HepG2 (cell line): ENCODE results near the gene TMEM171. TPM values are rescaled to one million over a fixed set of nuclear protein-coding genes. Genes with fewer than 3 reads are reported as not detected.

Source experiments
- ATAC-seq: fragments of 200-7000 bp; cut with Tn5 transposase; 3 replicates; pipeline ENCODE4 v1.9.1; 2020; ENCODE audit warnings: mild to moderate bottlenecking, moderate library complexity
- Bru-seq: library from RNA; stranded (reverse); fragments of 400-500 nt; gene quantifications from one replicate; lab custom pipeline; 2021; lab: Mats Ljungman, UMichigan
- BruChase-seq, 2 experiments: library from RNA; stranded (reverse); fragments of 400-500 nt; gene quantifications; one replicate each; lab custom pipeline; 2021; lab: Mats Ljungman, UMichigan
- BruUV-seq: library from RNA; stranded (reverse); fragments of 400-500 nt; replicated peaks from 2 replicates; lab custom pipeline; 2021; lab: Mats Ljungman, UMichigan
- CTCF ChIA-PET: fragments of 300-600 bp; formaldehyde crosslinking; extraction: SDS; loops from one replicate; lab custom pipeline; 2021; ENCODE audit warnings: low total read pairs, inconsistent platforms, low intra/inter-chr PET ratio; lab: Yijun Ruan, JAX
- POLR2A ChIA-PET: fragments of 350-600 bp; sonication (Branson Sonifier 250); formaldehyde crosslinking; loops from one replicate; lab custom pipeline; 2020; ENCODE audit warnings: antibody characterized with exemption, inconsistent platforms; lab: Yijun Ruan, JAX
- DNase-seq: peaks from one replicate; pipeline ENCODE4 v3.0.0-alpha.2; 2015; ENCODE audit warnings: low spot score
- FAIRE-seq: peaks from 3 replicates; lab custom pipeline; 2011; peaks lifted over from hg19 to GRCh38; lab: Jason Lieb, UNC
- H2AFZ ChIP-seq: one replicate; pipeline ENCODE4 v1.6.1; 2011; ENCODE audit warnings: low read length, inconsistent platforms
- H3K27ac ChIP-seq: fragments of 300-600 bp; 3 replicates; pipeline ENCODE4 v1.8.0; 2011; ENCODE audit warnings: mixed run types, mild to moderate bottlenecking, mixed read lengths, low read length, inconsistent platforms; ENCODE audit not compliant: insufficient read depth; ENCODE audit errors: extremely low read length
- H3K27me3 ChIP-seq, 2 experiments: fragments of 200-600 bp in 1 of 2; 2 replicates in 1 of 2; 3 replicates in 1 of 2; pipeline versions ENCODE4 v1.6.0 to v1.8.0; 2011; ENCODE audit warnings: low read length in 2 of 2, mild to moderate bottlenecking in 2 of 2, moderate library complexity in 2 of 2, inconsistent platforms in 1 of 2; ENCODE audit not compliant: insufficient read depth in 2 of 2, control insufficient read depth in 1 of 2
- H3K36me3 ChIP-seq, 2 experiments: fragments of 200-600 bp in 1 of 2; replicated peaks in 1 of 2; 2 replicates in 1 of 2; 3 replicates in 1 of 2; pipeline versions ENCODE4 v1.5.1 to v1.8.0; 2011; ENCODE audit warnings: low read length in 2 of 2, inconsistent platforms in 1 of 2; ENCODE audit not compliant: insufficient read depth in 2 of 2, control insufficient read depth in 1 of 2
- H3K4me1 ChIP-seq: 2 replicates; pipeline ENCODE4 v1.5.1; 2012; ENCODE audit warnings: low read length, inconsistent platforms; ENCODE audit not compliant: insufficient read depth
- H3K4me2 ChIP-seq: 2 replicates; pipeline ENCODE4 v1.6.0; 2011; ENCODE audit warnings: low read depth, low read length, inconsistent platforms
- H3K4me3 ChIP-seq, 3 experiments: fragments of 200-600 bp in 1 of 3; sonication (generic), shearing (Covaris generic) in 1 of 3; replicated peaks in 1 of 3; 2 replicates each; pipeline ENCODE4 v1.5.1; 2011 to 2016; ENCODE audit warnings: low read length in 3 of 3, inconsistent platforms in 2 of 3, low read depth in 2 of 3, mild to moderate bottlenecking in 2 of 3, control low read depth in 1 of 3, mixed read lengths in 1 of 3; ENCODE audit not compliant: insufficient read depth in 1 of 3
- H3K79me2 ChIP-seq: one replicate; pipeline ENCODE4 v1.6.1; 2011; ENCODE audit warnings: low read length, inconsistent platforms; ENCODE audit not compliant: insufficient read depth
- H3K9ac ChIP-seq: 2 replicates; pipeline ENCODE4 v1.6.0; 2011; ENCODE audit warnings: mild to moderate bottlenecking, low read depth, low read length, inconsistent platforms; ENCODE audit not compliant: insufficient read depth
- H3K9me3 ChIP-seq: 2 replicates; pipeline ENCODE4 v1.5.1; 2012; ENCODE audit warnings: mild to moderate bottlenecking, low read length
- H4K20me1 ChIP-seq: 2 replicates; pipeline ENCODE4 v1.6.0; 2011; ENCODE audit warnings: inconsistent platforms, mild to moderate bottlenecking, low read length, moderate library complexity; ENCODE audit not compliant: insufficient read depth
- EZH2 ChIP-seq: conservative IDR thresholded peaks from 2 replicates; pipeline ENCODE4 v1.6.1; 2012; ENCODE audit warnings: mild to moderate bottlenecking, low read depth, low read length, moderate library complexity
- HNRNPUL1 ChIP-seq: fragments of 200-400 bp; formaldehyde crosslinking; IDR thresholded peaks from 2 replicates; pipeline ENCODE4 v1.6.1; 2017; ENCODE audit warnings: low read depth, mild to moderate bottlenecking, low read length, moderate library complexity
- ZFX ChIP-seq: sonication (generic); formaldehyde crosslinking; IDR thresholded peaks from 2 replicates; pipeline ENCODE4 v1.4.0; 2020; ENCODE audit warnings: mild to moderate bottlenecking, low read depth, missing genetic modification reagents, moderate library complexity
- ZNF274 ChIP-seq: sonication (generic); formaldehyde crosslinking; IDR thresholded peaks from 2 replicates; pipeline ENCODE4 v1.5.1; 2020; ENCODE audit warnings: mild to moderate bottlenecking, missing genetic modification reagents
- ZNF331 ChIP-seq: sonication (generic); formaldehyde crosslinking; IDR thresholded peaks from 2 replicates; pipeline ENCODE4 v1.4.0; 2020; ENCODE audit warnings: missing genetic modification reagents
- ZNF563 ChIP-seq: sonication (generic); formaldehyde crosslinking; IDR thresholded peaks from 2 replicates; pipeline ENCODE4 v1.8.0; 2022; ENCODE audit warnings: mild to moderate bottlenecking, moderate library complexity, missing genetic modification reagents
- ZNF777 ChIP-seq: sonication (generic); formaldehyde crosslinking; IDR thresholded peaks from 2 replicates; pipeline ENCODE4 v1.4.0; 2020; ENCODE audit warnings: missing genetic modification reagents
- WGBS: methylation state at CpG from one replicate; pipeline ENCODE4 v1.1.6; 2017; ENCODE audit warnings: low lambda C conversion rate; 5-methylcytosine and 5-hydroxymethylcytosine counted together
- in situ Hi-C: cut with HindIII; loops from 2 replicates; pipeline ENCODE4 v1.10.0; 2017; ENCODE audit warnings: low pct_unique_long_range_greater_than_20kb; ENCODE audit not compliant: extremely low pct_ligation_motif_present
- intact Hi-C: fragments of 100-400 bp; cut with micrococcal nuclease; formaldehyde crosslinking; loops from one replicate; pipeline ENCODE4 v1.10.0; 2022; ENCODE audit not compliant: unreplicated experiment
- long read RNA-seq, 2 experiments: library from RNA in 1 of 2; library from polyadenylated mRNA in 1 of 2; stranded (forward) in 1 of 2; unstranded in 1 of 2; transcript quantifications; one replicate each; pipeline ENCODE4 v2.0.0, GENCODE V29; 2019 to 2022
- polyA minus RNA-seq, 3 experiments: library from RNA; depleted of rRNA, polyadenylated mRNA; stranded (reverse); fragments of >200 nt; gene quantifications; 2 replicates each; pipeline ENCODE4 v1.2.3, GENCODE V29; 2011; ENCODE audit warnings: low replicate concordance in 1 of 3
- polyA plus RNA-seq, 8 experiments: library from polyadenylated mRNA; depleted of rRNA in 3 of 8; stranded (reverse) in 7 of 8; unstranded in 1 of 8; fragments of >200 nt; fragmentation: Illumina TruSeq in 4 of 8; extraction: Trizol in 4 of 8; gene quantifications; 2 replicates each; pipeline versions ENCODE4 v1.2.1 to v1.2.3, GENCODE V29; 2011 to 2016; ENCODE audit warnings: low read depth in 4 of 8, missing spikeins in 1 of 8, mixed read lengths in 1 of 8; ENCODE audit not compliant: insufficient read depth in 1 of 8
- total RNA-seq, 5 experiments: library from RNA; depleted of rRNA; stranded (reverse); fragments of >200 nt; fragmentation: Illumina TruSeq; extraction: Trizol; gene quantifications; 2 replicates each; pipeline ENCODE4 v1.2.3, GENCODE V29; 2016; ENCODE audit warnings: low read depth in 1 of 5
- TF ChIP-seq, protein P1 (sequence below): sonication (generic); formaldehyde crosslinking; IDR thresholded peaks from 2 replicates; pipeline ENCODE4 v1.8.1; 2023; ENCODE audit warnings: mild to moderate bottlenecking, moderate library complexity, missing genetic modification reagents
- TF ChIP-seq, protein P2 (sequence below): IDR thresholded peaks from 2 replicates; pipeline ENCODE4 v1.6.1; 2012; ENCODE audit warnings: inconsistent platforms
- TF ChIP-seq, protein P3 (sequence below): sonication (generic); formaldehyde crosslinking; IDR thresholded peaks from 2 replicates; pipeline ENCODE4 v1.4.0; 2020; ENCODE audit warnings: missing genetic modification reagents

TMEM171 gene, protein sequence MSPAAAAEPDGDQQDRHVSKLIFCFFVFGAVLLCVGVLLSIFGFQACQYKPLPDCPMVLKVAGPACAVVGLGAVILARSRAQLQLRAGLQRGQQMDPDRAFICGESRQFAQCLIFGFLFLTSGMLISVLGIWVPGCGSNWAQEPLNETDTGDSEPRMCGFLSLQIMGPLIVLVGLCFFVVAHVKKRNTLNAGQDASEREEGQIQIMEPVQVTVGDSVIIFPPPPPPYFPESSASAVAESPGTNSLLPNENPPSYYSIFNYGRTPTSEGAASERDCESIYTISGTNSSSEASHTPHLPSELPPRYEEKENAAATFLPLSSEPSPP
- total RNA-seq (2016; rRNA removed; fragmentation: Illumina TruSeq; extraction: Trizol) (not detected in 2 replicates), polyA plus RNA-seq (2011; rRNA removed) (0.12 TPM in 1 of 2 replicates, not detected in the other), polyA minus RNA-seq (2011; rRNA and poly(A)+ RNA removed; ENCODE audit: low replicate concordance) (0.19 TPM in 1 of 2 replicates, not detected in the other), Bru-seq, nascent RNA (not detected), BruChase-seq, experiment 1, labeled RNA remaining after a 6-hour chase (percentile 27 among the genes with signal in this experiment), BruChase-seq, experiment 2, labeled RNA remaining after a 2-hour chase (percentile 30 among the genes with signal in this experiment)
- not detected in 2 replicates for total RNA-seq (2016; cell fraction: cytosol; rRNA removed; fragmentation: Illumina TruSeq; extraction: Trizol; ENCODE audit: low read depth)
- not detected in 2 replicates for total RNA-seq (2016; cell fraction: insoluble cytoplasmic fraction; rRNA removed; fragmentation: Illumina TruSeq; extraction: Trizol)
- total RNA-seq (2016; cell fraction: membrane; rRNA removed; fragmentation: Illumina TruSeq; extraction: Trizol): not detected in 2 replicates
- total RNA-seq (2016; cell fraction: nucleus; rRNA removed; fragmentation: Illumina TruSeq; extraction: Trizol): not detected in 2 replicates
- not detected in 2 replicates for polyA plus RNA-seq (2011; cell fraction: cytosol; rRNA removed)
- not detected in 2 replicates for polyA plus RNA-seq (2011; cell fraction: nucleus; rRNA removed)
- not detected in 2 replicates for polyA plus RNA-seq (2012)
- polyA plus RNA-seq (2016; cell fraction: cytosol; fragmentation: Illumina TruSeq; extraction: Trizol; ENCODE audit: low read depth): not detected in 2 replicates
- not detected in 2 replicates for polyA plus RNA-seq (2016; cell fraction: insoluble cytoplasmic fraction; fragmentation: Illumina TruSeq; extraction: Trizol; ENCODE audit: low read depth)
- not detected in 2 replicates for polyA plus RNA-seq (2016; cell fraction: membrane; fragmentation: Illumina TruSeq; extraction: Trizol; ENCODE audit: low read depth)
- polyA plus RNA-seq (2016; cell fraction: nucleus; fragmentation: Illumina TruSeq; extraction: Trizol; ENCODE audit: insufficient read depth, low read depth): not detected in 2 replicates
- polyA minus RNA-seq (2011; cell fraction: cytosol; rRNA and poly(A)+ RNA removed): not detected in 2 replicates
- polyA minus RNA-seq (2011; cell fraction: nucleus; rRNA and poly(A)+ RNA removed): not detected in 2 replicates
- long read RNA-seq, experiment 1: 0 reads
- long read RNA-seq, experiment 2: 0 reads

DNA sequence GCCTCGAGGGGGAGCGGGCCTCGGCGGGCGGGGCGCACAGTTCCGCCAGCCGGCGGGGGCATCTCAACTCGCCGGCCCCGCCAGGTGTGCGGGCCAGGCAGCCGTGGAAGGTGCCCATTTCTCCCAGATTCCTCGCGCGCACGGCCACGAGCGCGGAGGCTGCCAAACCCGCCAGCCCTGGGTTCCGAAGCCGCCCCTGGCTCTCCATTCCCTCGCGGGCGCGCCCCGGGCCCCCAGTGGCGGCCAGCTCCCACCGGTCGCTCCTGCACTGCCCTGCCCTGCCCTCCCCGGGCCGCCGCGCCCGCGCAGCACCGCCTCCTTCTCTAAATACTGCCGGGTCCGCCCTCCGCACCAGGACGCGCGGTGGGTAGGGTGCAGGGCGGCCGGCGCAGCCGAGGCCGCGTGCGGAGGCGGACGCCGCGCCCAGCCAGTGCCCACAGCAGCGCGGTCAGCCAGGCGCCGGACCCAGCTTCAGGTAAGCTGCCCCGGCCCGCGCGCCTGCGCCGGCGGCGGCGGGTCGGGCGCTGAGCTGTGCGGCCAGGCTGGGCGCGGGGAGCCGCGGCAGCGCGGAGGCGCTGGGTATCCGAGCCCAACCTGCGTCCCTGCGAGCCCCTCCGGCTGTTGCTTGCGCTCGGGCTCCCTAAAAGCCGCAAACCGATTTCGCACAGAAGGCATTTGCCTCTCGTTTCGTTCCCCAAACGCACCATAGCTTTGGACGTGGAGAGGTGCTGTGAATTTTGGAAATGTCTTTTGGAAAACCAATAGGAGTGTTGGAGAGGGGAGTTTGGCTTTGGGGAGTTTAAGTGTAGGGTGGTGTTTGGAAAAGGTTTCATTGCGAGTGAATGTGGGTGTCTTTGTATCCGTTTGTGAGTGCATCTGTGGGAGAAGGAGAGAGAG is at the start of gene TMEM171:
Gene TMEM171 (plus strand): TSS at position 354 of the 897 bp plus-strand sequence. CDS start 2,799 bp downstream, outside the sequence.
- DNase-seq (no peak), FAIRE-seq (no peak), ATAC-seq (peak; percentile 85)
- peak within 1 kb of the TSS; percentile 16 to 55 (median 22); a peak in 4 of 6 replicates for H3K4me3 ChIP-seq
- H3K79me2 ChIP-seq: no peaks in the 10 kb centered on the region
- no peak within 1 kb of the TSS for H3K27ac ChIP-seq
- intact Hi-C loops (no loop called here), in situ Hi-C loops (no loop called here)
- ChIA-PET POLR2A (no interaction called here), CTCF (no interaction called here)
- peak within 1 kb of the TSS; percentile 64 for H3K4me2 ChIP-seq
- no peak within 1 kb of the TSS for H2AFZ ChIP-seq
- peaks cover 6% of the 10 kb centered on the region; the same call in 1 of the 2 replicates for H3K4me1 ChIP-seq
- no peaks in the 10 kb centered on the region for H3K36me3 ChIP-seq
- TF ChIP-seq, protein P1, sequence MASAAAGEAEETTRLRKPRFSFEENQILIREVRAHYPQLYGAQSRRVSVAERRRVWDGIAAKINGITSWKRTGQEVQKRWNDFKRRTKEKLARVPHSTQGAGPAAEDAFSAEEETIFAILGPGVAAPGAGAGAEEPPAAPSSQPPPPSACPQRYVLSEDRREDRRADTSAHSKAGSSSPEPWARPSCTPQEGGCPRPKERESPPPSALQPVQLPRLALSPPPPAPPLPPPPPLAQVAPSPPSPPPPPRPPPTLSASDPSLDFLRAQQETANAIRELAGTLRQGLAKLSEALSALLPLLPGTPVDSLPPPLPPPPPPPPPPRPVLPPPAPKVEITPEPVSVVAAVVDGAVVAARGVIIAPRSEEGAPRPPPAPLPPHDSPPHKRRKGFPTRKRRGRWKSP (CRISPR knock-in tag): 0 out of 2 replicates have a peak, but pooled peaks have one; percentile 4
- TF ChIP-seq ZNF274 (CRISPR knock-in tag) (no peak), ZNF563 (no peak), EZH2 (peak; percentile 77), ZFX (CRISPR knock-in tag) (0 out of 2 replicates have a peak, but pooled peaks have one; percentile 11), ZNF777 (CRISPR knock-in tag) (peak; percentile 19; the same call in 1 of the 2 replicates), HNRNPUL1 (no peak), ZNF331 (no peak)
- TF ChIP-seq, protein P2, sequence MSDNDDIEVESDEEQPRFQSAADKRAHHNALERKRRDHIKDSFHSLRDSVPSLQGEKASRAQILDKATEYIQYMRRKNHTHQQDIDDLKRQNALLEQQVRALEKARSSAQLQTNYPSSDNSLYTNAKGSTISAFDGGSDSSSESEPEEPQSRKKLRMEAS: 0 out of 2 replicates have a peak, but pooled peaks have one; percentile 28
- TF ChIP-seq, protein P3, sequence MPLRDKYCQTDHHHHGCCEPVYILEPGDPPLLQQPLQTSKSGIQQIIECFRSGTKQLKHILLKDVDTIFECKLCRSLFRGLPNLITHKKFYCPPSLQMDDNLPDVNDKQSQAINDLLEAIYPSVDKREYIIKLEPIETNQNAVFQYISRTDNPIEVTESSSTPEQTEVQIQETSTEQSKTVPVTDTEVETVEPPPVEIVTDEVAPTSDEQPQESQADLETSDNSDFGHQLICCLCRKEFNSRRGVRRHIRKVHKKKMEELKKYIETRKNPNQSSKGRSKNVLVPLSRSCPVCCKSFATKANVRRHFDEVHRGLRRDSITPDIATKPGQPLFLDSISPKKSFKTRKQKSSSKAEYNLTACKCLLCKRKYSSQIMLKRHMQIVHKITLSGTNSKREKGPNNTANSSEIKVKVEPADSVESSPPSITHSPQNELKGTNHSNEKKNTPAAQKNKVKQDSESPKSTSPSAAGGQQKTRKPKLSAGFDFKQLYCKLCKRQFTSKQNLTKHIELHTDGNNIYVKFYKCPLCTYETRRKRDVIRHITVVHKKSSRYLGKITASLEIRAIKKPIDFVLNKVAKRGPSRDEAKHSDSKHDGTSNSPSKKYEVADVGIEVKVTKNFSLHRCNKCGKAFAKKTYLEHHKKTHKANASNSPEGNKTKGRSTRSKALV: peak; percentile 53; the same call in 1 of the 2 replicates
- 3% methylated on average over 30 of the region's 94 CpGs for WGBS
- peaks cover 11 to 84% of the 10 kb centered on the region in 2 experiments for H3K27me3 ChIP-seq
- H3K9ac ChIP-seq: no peak within 1 kb of the TSS
- no peaks in the 10 kb centered on the region for H4K20me1 ChIP-seq
- no peaks in the 10 kb centered on the region for H3K9me3 ChIP-seq
- BruUV-seq: no TSS peak
